Hepatocyte (in vitro differentiated cells): Measurements from ENCODE around the gene PDIA6.

Experiments
- CTCF ChIP-seq: fragments of 200-600 bp; sonication (generic); IDR thresholded peaks from 2 replicates; pipeline ENCODE4 v1.5.1; 2016; ENCODE audit warnings: antibody characterized with exemption, mild to moderate bottlenecking; ENCODE audit not compliant: poor library complexity
- EZH2 ChIP-seq: fragments of 200-600 bp; sonication (generic); IDR thresholded peaks from 2 replicates; pipeline ENCODE4 v1.6.1; 2016; ENCODE audit warnings: antibody characterized with exemption, mild to moderate bottlenecking, borderline replicate concordance
- EZH2phosphoT487 ChIP-seq: fragments of 200-600 bp; sonication (generic); IDR thresholded peaks from one replicate; pipeline ENCODE4 v1.6.1; 2018; ENCODE audit warnings: antibody characterized with exemption, mild to moderate bottlenecking, low read depth, moderate library complexity; ENCODE audit not compliant: unreplicated experiment, severe bottlenecking

GRCh38 chr2:10795508-10796046 is 17.0 kb downstream of the PDIA6 start:
- TF ChIP-seq CTCF, result no peak
- no peak for TF ChIP-seq EZH2phosphoT487
- no peak for TF ChIP-seq EZH2
